ENCODE results near the gene UFD1.

UFD1 gene

DNA sequence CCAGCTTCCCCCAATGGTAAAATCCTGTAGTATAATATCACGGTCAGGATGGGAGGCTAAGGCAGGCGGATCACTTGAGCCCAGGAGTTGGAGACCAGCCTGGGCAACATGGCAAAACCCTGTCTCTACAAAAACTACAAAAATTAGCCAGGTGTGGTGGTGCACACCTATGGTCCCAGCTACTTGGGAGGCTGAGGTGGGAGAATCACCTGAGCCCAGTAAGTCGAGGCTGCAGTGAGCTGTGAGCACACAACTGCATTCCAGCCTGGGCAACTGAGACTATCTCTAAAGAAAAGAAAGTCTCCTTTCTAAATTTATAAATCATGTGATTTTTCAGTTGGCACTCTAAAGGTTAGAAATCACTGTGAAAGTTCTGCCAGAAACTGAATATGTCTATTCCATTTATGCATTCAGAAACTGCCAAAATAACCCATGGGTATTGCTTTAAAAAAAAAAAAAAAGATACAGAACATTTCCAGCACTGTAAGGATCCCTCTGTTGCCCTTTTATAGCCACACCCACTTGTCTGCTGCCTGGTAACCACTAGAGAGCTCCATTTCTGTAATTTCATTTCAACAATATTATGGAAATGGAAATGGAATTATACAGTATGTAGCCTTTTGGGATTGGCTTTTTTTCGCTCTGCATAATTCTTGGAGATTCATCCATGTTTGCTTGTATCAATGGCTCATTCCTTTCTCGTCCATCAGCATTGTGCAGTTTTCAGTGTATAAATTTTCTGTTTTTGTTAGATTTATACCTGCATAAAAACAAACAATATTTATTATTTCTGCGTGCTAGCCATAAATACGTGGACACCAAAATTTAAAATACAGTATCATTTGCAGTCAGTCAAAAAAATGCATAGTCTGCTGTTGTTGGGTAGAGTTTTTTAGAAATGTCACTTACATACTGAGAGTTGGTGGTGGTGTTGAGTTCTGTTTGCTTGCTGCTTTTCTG lies 10.2 kb upstream of the UFD1 start:
- H3K27ac Mint-ChIP-seq: no peak overlapping the region
- no peaks in the 10 kb centered on the region for H3K27me3 Mint-ChIP-seq (ENCODE audit: low read depth, poor library complexity)
- H3K4me3 Mint-ChIP-seq: no peak overlapping the region
- no peaks in the 10 kb centered on the region for H3K4me1 Mint-ChIP-seq
- no peak for DNase-seq
- no peaks in the 10 kb centered on the region for H3K9me3 Mint-ChIP-seq
- H3K36me3 Mint-ChIP-seq (ENCODE audit: low read depth): peaks cover 21% of the 10 kb centered on the region
- TF ChIP-seq, protein P1, sequence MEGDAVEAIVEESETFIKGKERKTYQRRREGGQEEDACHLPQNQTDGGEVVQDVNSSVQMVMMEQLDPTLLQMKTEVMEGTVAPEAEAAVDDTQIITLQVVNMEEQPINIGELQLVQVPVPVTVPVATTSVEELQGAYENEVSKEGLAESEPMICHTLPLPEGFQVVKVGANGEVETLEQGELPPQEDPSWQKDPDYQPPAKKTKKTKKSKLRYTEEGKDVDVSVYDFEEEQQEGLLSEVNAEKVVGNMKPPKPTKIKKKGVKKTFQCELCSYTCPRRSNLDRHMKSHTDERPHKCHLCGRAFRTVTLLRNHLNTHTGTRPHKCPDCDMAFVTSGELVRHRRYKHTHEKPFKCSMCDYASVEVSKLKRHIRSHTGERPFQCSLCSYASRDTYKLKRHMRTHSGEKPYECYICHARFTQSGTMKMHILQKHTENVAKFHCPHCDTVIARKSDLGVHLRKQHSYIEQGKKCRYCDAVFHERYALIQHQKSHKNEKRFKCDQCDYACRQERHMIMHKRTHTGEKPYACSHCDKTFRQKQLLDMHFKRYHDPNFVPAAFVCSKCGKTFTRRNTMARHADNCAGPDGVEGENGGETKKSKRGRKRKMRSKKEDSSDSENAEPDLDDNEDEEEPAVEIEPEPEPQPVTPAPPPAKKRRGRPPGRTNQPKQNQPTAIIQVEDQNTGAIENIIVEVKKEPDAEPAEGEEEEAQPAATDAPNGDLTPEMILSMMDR (IDR thresholded peaks at IDR 0.05): no peak

DNA sequence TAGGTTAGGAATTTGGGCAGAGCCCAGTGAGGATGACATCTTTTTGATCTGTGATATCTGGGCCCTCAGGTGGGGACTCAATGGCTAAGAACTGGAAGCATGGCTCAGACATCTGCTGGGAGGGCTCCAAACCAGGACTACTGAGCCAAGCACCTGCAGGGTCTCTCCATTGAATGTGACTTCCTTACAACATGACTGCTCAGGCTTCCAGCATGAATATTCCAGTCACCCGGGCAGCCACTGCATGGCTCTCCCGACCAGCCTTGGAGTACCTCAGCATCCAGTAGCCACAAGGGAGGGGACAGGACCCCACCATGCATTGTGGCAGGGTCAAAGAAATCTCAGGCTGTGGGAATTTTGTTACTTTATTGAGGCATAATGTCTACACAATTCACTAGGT lies 9.3 kb upstream of the UFD1 start:
- DNase-seq: no peak
- H3K36me3 Mint-ChIP-seq (ENCODE audit: low read depth): peaks cover 27% of the 10 kb centered on the region
- no peaks in the 10 kb centered on the region for H3K27me3 Mint-ChIP-seq (ENCODE audit: low read depth, poor library complexity)
- H3K4me1 Mint-ChIP-seq: no peaks in the 10 kb centered on the region
- TF ChIP-seq, protein P1 (IDR thresholded peaks at IDR 0.05): no peak
- no peak overlapping the region for H3K4me3 Mint-ChIP-seq
- no peaks in the 10 kb centered on the region for H3K9me3 Mint-ChIP-seq
- H3K27ac Mint-ChIP-seq: no peak overlapping the region

- DNase-seq: no peak
- peaks cover 16% of the 10 kb centered on the region for H3K4me1 Mint-ChIP-seq
- peaks cover 20% of the 10 kb centered on the region for H3K36me3 Mint-ChIP-seq (ENCODE audit: low read depth)
- peaks cover 3% of the 10 kb centered on the region for H3K27me3 Mint-ChIP-seq (ENCODE audit: low read depth, poor library complexity)
- H3K4me3 Mint-ChIP-seq: no peak overlapping the region
- TF ChIP-seq, protein P1 (IDR thresholded peaks at IDR 0.05): no peak
- H3K9me3 Mint-ChIP-seq: no peaks in the 10 kb centered on the region
- H3K27ac Mint-ChIP-seq: no peak overlapping the region
Observed at GRCh38 chr22:19483481-19484244, 4.7 kb upstream of the UFD1 start.

- Mint-ChIP-seq H3K9me3 (no peaks in the 10 kb centered on the region), H3K4me3 (no peak overlapping the region), H3K27ac (no peak overlapping the region), H3K27me3 (ENCODE audit: low read depth, poor library complexity) (peaks cover 3% of the 10 kb centered on the region), H3K4me1 (peaks cover 27% of the 10 kb centered on the region), H3K36me3 (ENCODE audit: low read depth) (peaks cover 20% of the 10 kb centered on the region)
- DNase-seq: no peak
- TF ChIP-seq, protein P1 (IDR thresholded peaks at IDR 0.05): no peak
Observed at GRCh38 chr22:19482297-19482696, 3.3 kb upstream of the UFD1 start.

DNA sequence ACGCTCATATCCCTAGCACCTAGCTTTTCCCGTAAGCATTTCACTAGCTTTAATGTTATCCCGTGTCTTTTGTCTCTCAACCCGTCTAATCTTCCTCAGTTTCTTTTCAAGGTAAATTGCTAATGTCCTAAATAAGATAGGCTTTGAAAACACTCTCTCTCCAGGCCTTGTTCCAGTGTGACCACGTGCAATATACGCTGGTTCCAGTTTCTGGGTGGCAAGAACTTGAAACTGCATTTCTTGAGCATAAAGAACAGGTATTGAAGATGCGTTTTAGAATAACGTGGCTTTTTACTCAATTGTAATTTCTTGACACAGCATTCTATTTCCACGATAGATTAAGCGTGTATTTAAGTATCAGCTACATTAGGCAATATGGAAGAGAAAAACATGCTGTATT lies 1.8 kb upstream of the UFD1 start:
- TF ChIP-seq, protein P1 (IDR thresholded peaks at IDR 0.05): no peak
- Mint-ChIP-seq H3K4me1 (peaks cover 31% of the 10 kb centered on the region), H3K9me3 (no peaks in the 10 kb centered on the region), H3K27ac (no peak overlapping the region), H3K36me3 (ENCODE audit: low read depth) (peaks cover 15% of the 10 kb centered on the region), H3K27me3 (ENCODE audit: low read depth, poor library complexity) (peaks cover 3% of the 10 kb centered on the region), H3K4me3 (peak overlapping the region; percentile 99)
- no peak for DNase-seq

Measured in nephron progenitor cell (in vitro differentiated cells).